ENCODE results near the gene EIF4EBP3.

Gene EIF4EBP3

GRCh38 chr5:140570488-140570887 lies 23.0 kb downstream of the EIF4EBP3 start:
- H2AFZ ChIP-seq (ENCODE audit: low read length) = no peak overlapping the region
- no peaks in the 10 kb centered on the region for H3K9me2 ChIP-seq (replicated peaks; ENCODE audit: low read depth, low read length)
- no peak overlapping the region for H3K4me3 ChIP-seq (ENCODE audit: low read length, poor library complexity, severe bottlenecking)
- no peak overlapping the region for H3K4me2 ChIP-seq (ENCODE audit: low read depth, low read length, poor library complexity, severe bottlenecking)
- H3K27me3 ChIP-seq (ENCODE audit: insufficient read depth, low read length, poor library complexity, severe bottlenecking) = no peaks in the 10 kb centered on the region
- TF ChIP-seq CTCF (conservative IDR thresholded peaks at IDR 0.05; ENCODE audit: low read length) (no peak), EZH2phosphoT487 (IDR thresholded peaks at IDR 0.05; ENCODE audit: borderline replicate concordance) (no peak)
- H3K9ac ChIP-seq (ENCODE audit: low read depth, low read length, poor library complexity, severe bottlenecking) = no peak overlapping the region
- no peaks in the 10 kb centered on the region for H3K9me3 ChIP-seq (ENCODE audit: insufficient read depth, low read depth, low read length)
- no peaks in the 10 kb centered on the region for H3F3A ChIP-seq (ENCODE audit: low read depth)
- peaks cover 20% of the 10 kb centered on the region for H3K79me2 ChIP-seq (ENCODE audit: insufficient read depth, low read length)
- H3K36me3 ChIP-seq (ENCODE audit: insufficient read depth, low read length) = peaks cover 3% of the 10 kb centered on the region; the same call in 1 of the 2 replicates
- no peaks in the 10 kb centered on the region for H4K20me1 ChIP-seq (ENCODE audit: insufficient read depth, low read length, poor library complexity, severe bottlenecking)
- peaks cover 13% of the 10 kb centered on the region for H3K4me1 ChIP-seq (ENCODE audit: insufficient read depth, low read length, poor library complexity, severe bottlenecking)

- Histone ChIP-seq H3K4me3 (ENCODE audit: low read length, poor library complexity, severe bottlenecking) (no peak overlapping the region), H3K79me2 (ENCODE audit: insufficient read depth, low read length) (peaks cover 14% of the 10 kb centered on the region), H3K4me1 (ENCODE audit: insufficient read depth, low read length, poor library complexity, severe bottlenecking) (peaks cover 7% of the 10 kb centered on the region), H2AFZ (ENCODE audit: low read length) (no peak overlapping the region), H3K27me3 (ENCODE audit: insufficient read depth, low read length, poor library complexity, severe bottlenecking) (no peaks in the 10 kb centered on the region), H4K20me1 (ENCODE audit: insufficient read depth, low read length, poor library complexity, severe bottlenecking) (no peaks in the 10 kb centered on the region), H3K9ac (ENCODE audit: low read depth, low read length, poor library complexity, severe bottlenecking) (no peak overlapping the region), H3K4me2 (ENCODE audit: low read depth, low read length, poor library complexity, severe bottlenecking) (no peak overlapping the region), H3K36me3 (ENCODE audit: insufficient read depth, low read length) (peaks cover 3% of the 10 kb centered on the region; the same call in 1 of the 2 replicates), H3F3A (ENCODE audit: low read depth) (no peaks in the 10 kb centered on the region), H3K9me2 (replicated peaks; ENCODE audit: low read depth, low read length) (no peaks in the 10 kb centered on the region), H3K9me3 (ENCODE audit: insufficient read depth, low read depth, low read length) (no peaks in the 10 kb centered on the region)
- TF ChIP-seq CTCF (conservative IDR thresholded peaks at IDR 0.05; ENCODE audit: low read length) (no peak), EZH2phosphoT487 (IDR thresholded peaks at IDR 0.05; ENCODE audit: borderline replicate concordance) (no peak)
Observed at GRCh38 chr5:140571105-140571504, 23.6 kb downstream of the EIF4EBP3 start.

- no peaks in the 10 kb centered on the region for H4K20me1 ChIP-seq (ENCODE audit: insufficient read depth, low read length, poor library complexity, severe bottlenecking)
- no peaks in the 10 kb centered on the region for H3K36me3 ChIP-seq (ENCODE audit: insufficient read depth, low read length)
- TF ChIP-seq CTCF (conservative IDR thresholded peaks at IDR 0.05; ENCODE audit: low read length) = no peak
- no peak for TF ChIP-seq EZH2phosphoT487 (IDR thresholded peaks at IDR 0.05; ENCODE audit: borderline replicate concordance)
- H3K27me3 ChIP-seq (ENCODE audit: insufficient read depth, low read length, poor library complexity, severe bottlenecking) = no peaks in the 10 kb centered on the region
- no peaks in the 10 kb centered on the region for H3K79me2 ChIP-seq (ENCODE audit: insufficient read depth, low read length)
- H3K9me2 ChIP-seq (replicated peaks; ENCODE audit: low read depth, low read length) = no peaks in the 10 kb centered on the region
- H3K9me3 ChIP-seq (ENCODE audit: insufficient read depth, low read depth, low read length) = no peaks in the 10 kb centered on the region
- no peak overlapping the region for H3K9ac ChIP-seq (ENCODE audit: low read depth, low read length, poor library complexity, severe bottlenecking)
- H3K4me3 ChIP-seq (ENCODE audit: low read length, poor library complexity, severe bottlenecking) = no peak overlapping the region
- H3K4me2 ChIP-seq (ENCODE audit: low read depth, low read length, poor library complexity, severe bottlenecking) = no peak overlapping the region
- H3K4me1 ChIP-seq (ENCODE audit: insufficient read depth, low read length, poor library complexity, severe bottlenecking) = no peaks in the 10 kb centered on the region
- no peaks in the 10 kb centered on the region for H3F3A ChIP-seq (ENCODE audit: low read depth)
- no peak overlapping the region for H2AFZ ChIP-seq (ENCODE audit: low read length)
Observed at GRCh38 chr5:140573683-140574082, 26.2 kb downstream of the EIF4EBP3 start.
